Endothelial cell of umbilical vein (primary cell): ENCODE measurements around the gene PGA3.

ENCODE experiments used
- CTCF ChIP-seq, 2 donors: IDR thresholded peaks; 1 replicate in 1 of 2; 2 replicates in 1 of 2; pipeline ENCODE4 v1.5.1; 2011; ENCODE audit warnings: low read length in 2 of 2, mild to moderate bottlenecking in 2 of 2, moderate library complexity in 2 of 2, control low read depth in 1 of 2, inconsistent platforms in 1 of 2, low read depth in 1 of 2; ENCODE audit not compliant: insufficient read depth in 1 of 2; ENCODE audit errors: extremely low read depth in 1 of 2
- POLR2A ChIP-seq: IDR thresholded peaks from 2 replicates; pipeline ENCODE4 v1.6.1; 2012; ENCODE audit warnings: low read depth, mild to moderate bottlenecking, control low read depth, low read length

GRCh38 chr11:61163021-61163420, 40.3 kb upstream of the PGA3 start:
- TF ChIP-seq POLR2A (no peak), CTCF (IDR thresholded peaks at IDR 0.05; ENCODE audit: extremely low read depth in 1 of 2, insufficient read depth in 1 of 2, low read depth in 1 of 2, low read length in 2 of 2) (no peak)
